ENCODE measurements around the gene PTGES. TPM values are rescaled to one million over a fixed set of nuclear protein-coding genes. Genes with fewer than 3 reads are reported as not detected.

The PTGES gene
- total RNA-seq, 2 experiments from 2014 or later = not detected

DNA sequence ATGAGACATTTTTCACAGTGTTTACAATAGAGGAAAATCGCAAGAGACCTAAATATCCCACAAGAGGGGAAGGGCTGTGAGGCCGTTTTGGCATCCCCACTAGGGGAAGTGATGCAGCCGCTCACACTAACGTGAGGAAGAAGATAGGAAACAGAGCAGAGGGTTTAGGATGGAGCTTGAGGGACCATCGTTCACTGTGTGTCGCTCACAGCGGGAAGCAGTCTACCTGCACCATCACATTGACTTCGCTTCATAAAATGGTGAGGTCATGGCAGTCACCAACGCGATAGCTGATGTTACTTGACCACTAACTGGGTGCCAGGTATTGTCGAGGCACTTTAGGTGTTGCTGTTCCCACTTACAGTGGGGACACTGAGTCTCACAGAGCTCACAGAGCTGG, 51.8 kb downstream of the PTGES start:
- peaks cover 44% of the 10 kb centered on the region for H3K27me3 Mint-ChIP-seq
- H3K4me3 Mint-ChIP-seq = no peak overlapping the region
- no peak for ATAC-seq
- CTCF ChIA-PET = interaction anchor here (0.7 to 1.0 kb wide), 2 partner anchors 57 to 76 kb away, joined by 3 read pairs; no protein-coding TSS in a partner anchor
- DNase-seq = no peak
- no peaks in the 10 kb centered on the region for H3K36me3 Mint-ChIP-seq
- H3K27ac Mint-ChIP-seq = no peak overlapping the region
- H3K4me1 Mint-ChIP-seq = peaks cover 2% of the 10 kb centered on the region
- no peaks in the 10 kb centered on the region for H3K9me3 Mint-ChIP-seq (ENCODE audit: low read depth)

- CTCF ChIA-PET = interaction anchor here (1.4 to 2.8 kb wide), 3 partner anchors 15 to 39 kb away, joined by 4 to 6 read pairs (median 4); no protein-coding TSS in a partner anchor
- H3K9me3 Mint-ChIP-seq (ENCODE audit: low read depth) = no peaks in the 10 kb centered on the region
- H3K27ac Mint-ChIP-seq = no peak overlapping the region
- H3K4me1 Mint-ChIP-seq = peaks cover 2% of the 10 kb centered on the region
- DNase-seq = no peak
- H3K4me3 Mint-ChIP-seq = no peak overlapping the region
- no peak for ATAC-seq
- peaks cover 63% of the 10 kb centered on the region for H3K27me3 Mint-ChIP-seq
- no peaks in the 10 kb centered on the region for H3K36me3 Mint-ChIP-seq
Observed at GRCh38 chr9:129698254-129698757, 54.5 kb downstream of the PTGES start.

DNA sequence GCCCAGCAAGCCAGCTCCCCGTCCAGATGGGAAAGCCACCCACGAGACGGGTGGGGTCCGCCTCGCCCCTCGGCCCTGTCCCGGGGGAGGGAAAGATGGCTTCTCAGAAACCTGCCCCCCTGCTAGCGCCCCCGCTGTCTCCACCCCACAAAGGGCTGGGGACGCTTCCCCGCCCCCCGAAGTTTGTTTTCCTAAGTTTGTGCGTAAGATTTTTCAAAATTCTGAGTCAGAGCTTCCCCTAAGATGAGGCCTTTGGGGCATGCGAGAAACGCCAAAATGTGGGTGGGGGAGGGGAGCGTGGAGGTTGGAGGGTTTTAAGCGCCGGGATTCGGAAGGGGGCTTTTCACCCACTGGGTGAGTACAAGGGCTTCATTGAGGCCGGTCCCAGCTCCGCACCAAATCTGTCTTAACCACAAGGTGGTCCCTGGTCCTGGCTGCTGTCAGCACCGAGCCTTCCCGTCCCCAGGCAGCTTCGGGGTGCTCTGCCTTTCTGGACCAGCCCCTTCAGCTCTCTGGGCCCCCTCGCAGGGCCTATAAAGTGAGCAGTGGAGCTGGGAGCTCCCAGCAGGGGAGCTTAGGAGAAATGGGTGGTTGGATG, 55.1 kb downstream of the PTGES start:
- CTCF ChIA-PET = interaction anchor here (1.4 to 2.8 kb wide), 3 partner anchors 15 to 40 kb away, joined by 4 to 6 read pairs (median 4); no protein-coding TSS in a partner anchor
- no peaks in the 10 kb centered on the region for H3K9me3 Mint-ChIP-seq (ENCODE audit: low read depth)
- no peaks in the 10 kb centered on the region for H3K36me3 Mint-ChIP-seq
- H3K27ac Mint-ChIP-seq = no peak overlapping the region
- DNase-seq (no peak), ATAC-seq (no peak)
- H3K27me3 Mint-ChIP-seq = peaks cover 63% of the 10 kb centered on the region
- peaks cover 2% of the 10 kb centered on the region for H3K4me1 Mint-ChIP-seq
- H3K4me3 Mint-ChIP-seq = no peak overlapping the region

DNA sequence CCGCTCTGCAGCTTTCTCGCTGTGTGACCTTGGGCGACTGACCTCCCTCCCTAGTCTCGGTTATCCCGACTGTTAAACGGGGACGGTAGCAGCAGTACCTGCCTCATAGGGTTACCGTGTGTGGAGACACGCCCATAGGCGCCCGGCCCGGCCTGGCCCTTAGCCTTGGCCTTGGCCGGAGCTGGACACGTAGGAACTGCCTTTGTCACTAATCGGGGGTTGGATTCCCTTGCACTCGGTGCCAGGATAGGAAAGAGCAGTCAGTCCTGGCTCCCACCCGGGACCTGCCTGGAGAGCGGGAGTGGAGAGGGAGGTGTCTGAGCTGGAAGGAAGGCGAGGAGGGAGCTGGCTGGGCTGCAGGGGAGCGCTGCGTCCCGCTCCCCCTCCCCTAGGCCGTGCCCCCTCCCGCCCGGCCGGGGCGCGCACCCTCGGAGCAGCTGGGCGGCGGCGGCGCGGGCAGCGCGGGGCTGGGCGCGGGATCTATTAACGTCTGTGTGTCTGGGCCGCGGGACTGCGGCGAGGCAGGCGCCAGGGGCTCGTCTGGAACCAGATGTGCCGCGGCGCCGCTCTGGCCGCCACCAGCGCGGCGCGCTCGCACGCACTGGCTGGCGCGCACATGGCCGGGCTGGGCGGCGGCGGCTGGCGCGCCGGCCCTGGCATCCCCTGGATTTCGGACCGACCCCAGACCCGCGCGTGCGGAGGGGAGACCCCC, 55.7 kb downstream of the PTGES start:
- CTCF ChIA-PET = interaction anchor here (1.1 to 1.7 kb wide), 4 partner anchors 16 to 40 kb away, joined by 3 to 7 read pairs (median 4); no protein-coding TSS in a partner anchor
- Mint-ChIP-seq H3K36me3 (no peaks in the 10 kb centered on the region), H3K4me3 (no peak overlapping the region), H3K9me3 (ENCODE audit: low read depth) (no peaks in the 10 kb centered on the region), H3K27ac (no peak overlapping the region), H3K27me3 (peaks cover 63% of the 10 kb centered on the region), H3K4me1 (peaks cover 2% of the 10 kb centered on the region)
- peak; percentile 36 for ATAC-seq
- DNase-seq = no peak

GRCh38 chr9:129695870-129696269, 57.0 kb downstream of the PTGES start:
- Mint-ChIP-seq H3K27ac (no peak overlapping the region), H3K36me3 (no peaks in the 10 kb centered on the region), H3K4me1 (peaks cover 2% of the 10 kb centered on the region), H3K9me3 (ENCODE audit: low read depth) (no peaks in the 10 kb centered on the region), H3K27me3 (peaks cover 57% of the 10 kb centered on the region), H3K4me3 (no peak overlapping the region)
- DNase-seq = no peak
- no peak for ATAC-seq
- CTCF ChIA-PET = interaction anchor here (1.5 to 1.7 kb wide), 2 partner anchors 30 to 35 kb away, joined by 3 to 7 read pairs; no protein-coding TSS in a partner anchor

DNA sequence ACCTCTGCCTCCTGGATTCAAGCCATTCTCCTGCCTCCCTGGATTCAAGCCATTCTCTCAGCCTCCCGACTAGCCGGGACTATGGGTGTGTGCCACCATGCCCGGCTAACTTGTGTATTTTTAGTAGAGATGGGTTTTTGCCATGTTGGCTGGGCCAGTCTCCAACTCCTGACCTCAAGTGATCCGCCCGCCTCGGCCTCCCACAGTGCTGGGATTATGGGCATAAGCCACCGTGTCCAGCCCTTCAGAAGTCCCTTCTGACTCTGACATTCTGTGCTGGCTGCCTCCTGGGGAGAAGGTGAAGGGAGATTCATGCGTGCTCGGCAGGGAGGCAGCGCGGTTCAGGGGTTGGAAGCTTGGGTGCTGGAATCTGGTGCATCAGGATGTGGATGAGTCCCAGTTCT, 58.6 kb downstream of the PTGES start:
- Mint-ChIP-seq H3K27ac (no peak overlapping the region), H3K36me3 (no peaks in the 10 kb centered on the region), H3K27me3 (peaks cover 42% of the 10 kb centered on the region), H3K4me3 (no peak overlapping the region), H3K9me3 (ENCODE audit: low read depth) (no peaks in the 10 kb centered on the region), H3K4me1 (peaks cover 2% of the 10 kb centered on the region)
- no peak for DNase-seq
- no peak for ATAC-seq
- CTCF ChIA-PET = no interaction called here

- peaks cover 2% of the 10 kb centered on the region for H3K4me1 Mint-ChIP-seq
- CTCF ChIA-PET = no interaction called here
- no peaks in the 10 kb centered on the region for H3K9me3 Mint-ChIP-seq (ENCODE audit: low read depth)
- DNase-seq (no peak), ATAC-seq (no peak)
- no peaks in the 10 kb centered on the region for H3K36me3 Mint-ChIP-seq
- no peak overlapping the region for H3K4me3 Mint-ChIP-seq
- peaks cover 37% of the 10 kb centered on the region for H3K27me3 Mint-ChIP-seq
- no peak overlapping the region for H3K27ac Mint-ChIP-seq
Observed at GRCh38 chr9:129693741-129694140, 59.1 kb downstream of the PTGES start.

GRCh38 chr9:129692534-129692933, 60.3 kb downstream of the PTGES start:
- H3K4me3 Mint-ChIP-seq = no peak overlapping the region
- CTCF ChIA-PET = no interaction called here
- no peaks in the 10 kb centered on the region for H3K36me3 Mint-ChIP-seq
- ATAC-seq (no peak), DNase-seq (no peak)
- H3K4me1 Mint-ChIP-seq = peaks cover 2% of the 10 kb centered on the region
- H3K9me3 Mint-ChIP-seq (ENCODE audit: low read depth) = no peaks in the 10 kb centered on the region
- H3K27ac Mint-ChIP-seq = no peak overlapping the region
- H3K27me3 Mint-ChIP-seq = peaks cover 27% of the 10 kb centered on the region

Other genes with a start within 250 kb of the PTGES start
- not detected for gene C9orf50, start 131.9 kb downstream of the PTGES start, total RNA-seq
- gene NTMT1, start 126.9 kb downstream of the PTGES start, total RNA-seq = 10 to 100 TPM; 37.2 to 46.2 TPM
- 10 to 100 TPM; 25.0 to 26.4 TPM for gene ASB6, start 110.9 kb downstream of the PTGES start, total RNA-seq
- under 1 TPM in 1 of 2 experiments, not detected in 1; 0.28 TPM for gene PRRX2, start 87.4 kb downstream of the PTGES start, total RNA-seq
- gene TOR1B, start 50.1 kb upstream of the PTGES start, total RNA-seq = 10 to 100 TPM; 30.1 to 31.5 TPM
- gene TOR1A, start 71.1 kb upstream of the PTGES start, total RNA-seq = 10 to 100 TPM; 56.1 to 69.6 TPM
- 10 to 100 TPM; 77.7 to 90.2 TPM for gene C9orf78, start 82.2 kb upstream of the PTGES start, total RNA-seq
- 100 to 1,000 TPM; 114 to 155 TPM for gene USP20, start 82.4 kb upstream of the PTGES start, total RNA-seq

Measured in activated CD8-positive, alpha-beta memory T cell treated with anti-CD3 and anti-CD28 coated beads, Interleukin-2, amount 10 ng/mL, durations not matched to agents 7 days and 5 days (primary cell).